ENCODE measurements around the gene ZAR1.

The ZAR1 gene

GRCh38 chr4:48489683-48490011, 405 bp upstream of the ZAR1 start:
- no peak overlapping the region for H3K27ac ChIP-seq
- no peak for TF ChIP-seq CTCF (IDR thresholded peaks at IDR 0.05)
- peak overlapping the region; percentile 72 for H3K4me3 ChIP-seq
- DNase-seq (ENCODE audit: low spot score), result no peak

GRCh38 chr4:48490680-48491513, 845 bp downstream of the ZAR1 start:
- Histone ChIP-seq H3K4me3 (peak overlapping the region; percentile 72), H3K27ac (no peak overlapping the region)
- TF ChIP-seq CTCF (IDR thresholded peaks at IDR 0.05), result no peak
- no peak for DNase-seq (ENCODE audit: low spot score)

- H3K4me3 ChIP-seq, result peak overlapping the region; percentile 72
- TF ChIP-seq CTCF (IDR thresholded peaks at IDR 0.05), result no peak
- no peak for DNase-seq (ENCODE audit: low spot score)
- H3K27ac ChIP-seq, result no peak overlapping the region
These were observed 1.6 kb downstream of the ZAR1 start for GRCh38 chr4:48491514-48492176.

GRCh38 chr4:48493452-48494100, 3.5 kb downstream of the ZAR1 start:
- no peak overlapping the region for H3K4me3 ChIP-seq
- H3K27ac ChIP-seq, result no peak overlapping the region
- no peak for TF ChIP-seq CTCF (IDR thresholded peaks at IDR 0.05)

GRCh38 chr4:48495941-48496340, 5.9 kb downstream of the ZAR1 start:
- DNase-seq (ENCODE audit: low spot score), result no peak
- no peak for TF ChIP-seq CTCF (IDR thresholded peaks at IDR 0.05)
- Histone ChIP-seq H3K4me3 (no peak overlapping the region), H3K27ac (no peak overlapping the region)

More at GRCh38 chr4:48493452-48494100, 3.5 kb downstream of the ZAR1 start:
- DNase-seq (ENCODE audit: low spot score), result no peak

- no peak for TF ChIP-seq CTCF (IDR thresholded peaks at IDR 0.05)
- H3K4me3 ChIP-seq, result no peak overlapping the region
- no peak for DNase-seq (ENCODE audit: low spot score)
- H3K27ac ChIP-seq, result no peak overlapping the region
These were observed 8.8 kb downstream of the ZAR1 start for GRCh38 chr4:48498895-48499294.
